H1 (cell line): ENCODE results near the gene ERVMER34-1. TPM values are rescaled to one million over a fixed set of nuclear protein-coding genes. Genes with fewer than 3 reads are reported as not detected.

Experiments
- CTCF ChIA-PET: fragments of 300-600 bp; sonication (Branson Sonifier 250); formaldehyde crosslinking; loops from one replicate; lab custom pipeline; 2021; ENCODE audit not compliant: partially characterized antibody; lab: Charles Lee
- POLR2A ChIA-PET: fragments of 300-600 bp; sonication (Branson Sonifier 250); formaldehyde crosslinking; loops from one replicate; lab custom pipeline; 2021; ENCODE audit warnings: inconsistent platforms; ENCODE audit not compliant: partially characterized antibody; lab: Charles Lee
- DNase-seq, 2 experiments: peaks; one replicate each; pipeline versions ENCODE4 v3.0.0 to v3.0.0-alpha.2; 2010 to 2022; ENCODE audit warnings: low spot score in 2 of 2, low read depth in 1 of 2, mixed read lengths in 1 of 2
- FAIRE-seq: peaks from 2 replicates; lab custom pipeline; 2011; peaks lifted over from hg19 to GRCh38; lab: Jason Lieb, UNC
- H2AFZ ChIP-seq: 2 replicates; pipeline ENCODE4 v1.8.1; 2012; ENCODE audit warnings: low read length, inconsistent platforms
- H2AK5ac ChIP-seq: 2 replicates; pipeline ENCODE4 v1.6.1; 2013; ENCODE audit warnings: low read depth, low read length
- H2BK120ac ChIP-seq: replicated peaks from 2 replicates; pipeline ENCODE3; 2013; ENCODE audit warnings: low read depth, low read length, inconsistent platforms
- H2BK12ac ChIP-seq: 2 replicates; pipeline ENCODE4 v1.6.1; 2013; ENCODE audit warnings: low read depth, low read length
- H2BK15ac ChIP-seq: 2 replicates; pipeline ENCODE4 v1.6.1; 2013; ENCODE audit warnings: low read length
- H2BK20ac ChIP-seq: 2 replicates; pipeline ENCODE4 v1.6.1; 2013; ENCODE audit warnings: low read length
- H2BK5ac ChIP-seq: 2 replicates; pipeline ENCODE4 v1.6.1; 2013; ENCODE audit warnings: low read depth, low read length
- H3K14ac ChIP-seq: 2 replicates; pipeline ENCODE4 v1.6.1; 2013; ENCODE audit warnings: inconsistent platforms; ENCODE audit not compliant: insufficient read length
- H3K18ac ChIP-seq: 2 replicates; pipeline ENCODE4 v1.6.1; 2013; ENCODE audit warnings: low read length; ENCODE audit errors: extremely low read depth
- H3K23ac ChIP-seq: 2 replicates; pipeline ENCODE4 v1.6.1; 2013; ENCODE audit warnings: inconsistent platforms; ENCODE audit not compliant: insufficient read length
- H3K23me2 ChIP-seq: 2 replicates; pipeline ENCODE4 v1.6.1; 2013; ENCODE audit warnings: low read depth, low read length
- H3K27ac ChIP-seq: 2 replicates; pipeline ENCODE4 v1.6.1; 2011; ENCODE audit warnings: low read depth, low read length, inconsistent platforms
- H3K27me3 ChIP-seq, 4 experiments: replicated peaks in 1 of 4; 1 replicate in 1 of 4; 2 replicates in 3 of 4; pipeline versions ENCODE4 v1.6.1 to v1.8.1; 2011 to 2013; ENCODE audit warnings: low read length in 3 of 4, mild to moderate bottlenecking in 3 of 4, inconsistent platforms in 2 of 4, mixed read lengths in 2 of 4, moderate library complexity in 1 of 4; ENCODE audit not compliant: control insufficient read depth in 3 of 4, insufficient read depth in 3 of 4; ENCODE audit errors: extremely low read depth in 1 of 4
- H3K36me3 ChIP-seq, 4 experiments: 2 replicates each; pipeline versions ENCODE4 v1.6.1 to v1.8.1; 2011 to 2013; ENCODE audit warnings: mild to moderate bottlenecking in 4 of 4, low read length in 3 of 4, moderate library complexity in 2 of 4, control low read depth in 1 of 4, inconsistent platforms in 1 of 4; ENCODE audit not compliant: insufficient read depth in 4 of 4, control insufficient read depth in 2 of 4
- H3K4ac ChIP-seq: replicated peaks from 2 replicates; pipeline ENCODE3; 2013; ENCODE audit warnings: low read length, low read depth, mixed read lengths, inconsistent platforms; ENCODE audit not compliant: insufficient read length
- H3K4me1 ChIP-seq, 4 experiments: replicated peaks in 1 of 4; 1 replicate in 1 of 4; 2 replicates in 3 of 4; pipeline versions ENCODE4 v1.6.1 to v1.8.1; 2011 to 2013; ENCODE audit warnings: low read length in 3 of 4, inconsistent platforms in 2 of 4, mixed read lengths in 1 of 4; ENCODE audit not compliant: insufficient read depth in 4 of 4, control insufficient read depth in 3 of 4
- H3K4me2 ChIP-seq, 2 experiments: 2 replicates each; pipeline versions ENCODE4 v1.6.1 to v1.8.1; 2011 to 2013; ENCODE audit warnings: low read depth in 2 of 2, low read length in 2 of 2, control low read depth in 1 of 2, inconsistent platforms in 1 of 2, mild to moderate bottlenecking in 1 of 2; ENCODE audit not compliant: insufficient read depth in 1 of 2
- H3K4me3 ChIP-seq, 4 experiments: fragments of 200-600, 300-600 bp in 1 of 4; sonication (generic), shearing (Covaris generic), sonication (Bioruptor Twin) in 1 of 4; 2 replicates each; pipeline versions ENCODE4 v1.5.1 to v1.8.1; 2011 to 2016; ENCODE audit warnings: low read length in 4 of 4, low read depth in 3 of 4, control low read depth in 2 of 4, inconsistent platforms in 2 of 4, mild to moderate bottlenecking in 2 of 4, mixed read lengths in 1 of 4, moderate library complexity in 1 of 4; ENCODE audit not compliant: insufficient read depth in 2 of 4; ENCODE audit errors: extremely low read depth in 1 of 4
- H3K56ac ChIP-seq: replicated peaks from 2 replicates; pipeline ENCODE3; 2013; ENCODE audit warnings: low read depth, mild to moderate bottlenecking, mixed read lengths, low read length, inconsistent platforms; ENCODE audit not compliant: insufficient read length
- H3K79me1 ChIP-seq: 2 replicates; pipeline ENCODE4 v1.6.1; 2013; ENCODE audit warnings: low read depth, low read length, control low read depth
- H3K79me2 ChIP-seq, 2 experiments: 2 replicates each; pipeline versions ENCODE4 v1.6.1 to v1.8.1; 2012 to 2013; ENCODE audit warnings: low read length in 2 of 2, mild to moderate bottlenecking in 2 of 2, inconsistent platforms in 1 of 2; ENCODE audit not compliant: insufficient read depth in 2 of 2, control insufficient read depth in 1 of 2
- H3K9ac ChIP-seq, 4 experiments: replicated peaks in 1 of 4; 1 replicate in 1 of 4; 2 replicates in 3 of 4; pipeline versions ENCODE4 v1.6.1 to v1.8.1; 2011 to 2013; ENCODE audit warnings: low read depth in 3 of 4, low read length in 3 of 4, control low read depth in 2 of 4, mild to moderate bottlenecking in 2 of 4, moderate library complexity in 2 of 4, inconsistent platforms in 1 of 4; ENCODE audit errors: extremely low read depth in 1 of 4
- H3K9me3 ChIP-seq, 2 experiments: 2 replicates each; pipeline versions ENCODE4 v1.6.1 to v1.8.1; 2012 to 2013; ENCODE audit warnings: mild to moderate bottlenecking in 2 of 2, moderate library complexity in 2 of 2, control low read depth in 1 of 2, inconsistent platforms in 1 of 2, low read depth in 1 of 2, low read length in 1 of 2, mixed read lengths in 1 of 2; ENCODE audit not compliant: insufficient read depth in 2 of 2
- H4K20me1 ChIP-seq, 2 experiments: replicated peaks in 1 of 2; 2 replicates each; pipeline versions ENCODE3 to v1.8.1; 2011 to 2013; ENCODE audit warnings: inconsistent platforms in 2 of 2, low read length in 2 of 2, mild to moderate bottlenecking in 1 of 2; ENCODE audit not compliant: insufficient read depth in 2 of 2, control insufficient read depth in 1 of 2
- H4K5ac ChIP-seq: 2 replicates; pipeline ENCODE4 v1.6.1; 2013; ENCODE audit warnings: low read length, low read depth, mixed read lengths, inconsistent platforms; ENCODE audit not compliant: insufficient read length
- H4K8ac ChIP-seq: 2 replicates; pipeline ENCODE4 v1.8.0; 2013; ENCODE audit warnings: mild to moderate bottlenecking, moderate library complexity, low read length, inconsistent platforms; ENCODE audit not compliant: insufficient read depth; ENCODE audit errors: extremely low read depth
- H4K91ac ChIP-seq: replicated peaks from 2 replicates; pipeline ENCODE3; 2013; ENCODE audit warnings: low read length, mixed read lengths, inconsistent platforms; ENCODE audit not compliant: insufficient read length
- RBBP5 ChIP-seq: IDR thresholded peaks from 2 replicates; pipeline ENCODE4 v1.7.1; 2012; ENCODE audit warnings: low read depth, mild to moderate bottlenecking, inconsistent platforms, low read length, moderate library complexity, borderline replicate concordance
- WGBS, 2 experiments: shearing (Covaris generic) in 1 of 2; methylation state at CpG; one replicate each; pipeline versions ENCODE4 v1.1.6 to v1.1.7; 2013 to 2015; ENCODE audit warnings: low lambda C conversion rate in 2 of 2, mixed read lengths in 2 of 2, inconsistent platforms in 1 of 2, low coverage in 1 of 2, missing lambda C conversion rate in 1 of 2; ENCODE audit not compliant: insufficient replicate concordance in 2 of 2, insufficient coverage in 1 of 2, insufficient read length in 1 of 2; ENCODE audit errors: extremely low coverage in 1 of 2, missing lambda C conversion rate in 1 of 2; 5-methylcytosine and 5-hydroxymethylcytosine counted together
- polyA plus RNA-seq, 7 experiments: library from polyadenylated mRNA; depleted of rRNA in 3 of 7; stranded (reverse) in 5 of 7; unstranded in 2 of 7; fragments of >200 nt in 5 of 7; fragments of 200-250 nt in 2 of 7; gene quantifications; 1 replicate in 5 of 7; 2 replicates in 1 of 7; 4 replicates in 1 of 7; pipeline versions ENCODE4 v1.2.1 to v1.2.3, GENCODE V29; 2011 to 2013; ENCODE audit warnings: missing spikeins in 2 of 7, mixed read lengths in 2 of 7
- total RNA-seq: library from RNA; stranded (reverse); fragmentation: NEBNext Ultra II Directional; extraction: Animal tissue kit (Norgen Biotek cat#: 25700); gene quantifications from 2 replicates; pipeline ENCODE4 v1.2.1, GENCODE V29; 2021
- TF ChIP-seq, protein P1 (sequence below): IDR thresholded peaks from 2 replicates; pipeline ENCODE4 v1.6.1; 2012; ENCODE audit warnings: inconsistent platforms
- TF ChIP-seq, protein P2 (sequence below): IDR thresholded peaks from 2 replicates; pipeline ENCODE4 v1.6.1; 2012; ENCODE audit warnings: inconsistent platforms

Gene ERVMER34-1
- total and polyA plus RNA-seq, 2 of the 8 experiments (the other 6 are each of a cell fraction or from before 2014, with no cell fraction given), result 14.2 to 34.3 TPM

DNA sequence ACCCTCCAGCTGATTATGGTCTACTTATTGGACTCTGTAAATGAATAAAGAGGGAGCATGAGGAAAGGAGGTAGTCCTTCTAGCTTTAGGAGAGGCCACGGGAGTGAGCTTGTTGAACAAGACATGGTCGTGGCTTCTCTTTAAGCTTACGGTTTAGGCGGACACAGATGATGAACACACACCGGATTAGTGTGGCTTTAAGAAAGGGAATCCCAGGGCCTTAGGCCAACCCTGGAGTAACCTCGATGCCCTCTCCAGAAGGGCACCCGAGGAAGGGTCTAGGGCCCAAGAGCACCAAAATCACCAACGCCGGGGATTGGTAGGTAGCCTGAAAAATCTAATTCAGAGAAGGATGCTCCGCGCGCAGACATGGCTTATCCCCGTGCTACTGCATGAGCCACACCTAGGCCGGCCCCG lies 39.4 kb downstream of the ERVMER34-1 start:
- FAIRE-seq (no peak), DNase-seq (no peak)
- H3K9ac ChIP-seq, result peak overlapping the region in 3 of 4 experiments; percentile 43 to 75 (median 44); a peak in 4 of 7 replicates
- no peak overlapping the region for H4K91ac ChIP-seq
- peak overlapping the region; percentile 80 for H3K18ac ChIP-seq
- TF ChIP-seq, protein P1, sequence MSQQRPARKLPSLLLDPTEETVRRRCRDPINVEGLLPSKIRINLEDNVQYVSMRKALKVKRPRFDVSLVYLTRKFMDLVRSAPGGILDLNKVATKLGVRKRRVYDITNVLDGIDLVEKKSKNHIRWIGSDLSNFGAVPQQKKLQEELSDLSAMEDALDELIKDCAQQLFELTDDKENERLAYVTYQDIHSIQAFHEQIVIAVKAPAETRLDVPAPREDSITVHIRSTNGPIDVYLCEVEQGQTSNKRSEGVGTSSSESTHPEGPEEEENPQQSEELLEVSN, result peak; percentile 93
- no peak for TF ChIP-seq RBBP5
- TF ChIP-seq, protein P2, sequence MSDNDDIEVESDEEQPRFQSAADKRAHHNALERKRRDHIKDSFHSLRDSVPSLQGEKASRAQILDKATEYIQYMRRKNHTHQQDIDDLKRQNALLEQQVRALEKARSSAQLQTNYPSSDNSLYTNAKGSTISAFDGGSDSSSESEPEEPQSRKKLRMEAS, result peak; percentile 94
- H3K4me1 ChIP-seq, result peaks cover 3 to 15% (median 10%) of the 10 kb centered on the region in 4 experiments; a peak in 6 of 7 replicates
- H3K27me3 ChIP-seq, result no peaks in the 10 kb centered on the region
- POLR2A ChIA-PET, result interaction anchor here (0.6 to 3.7 kb wide), 63 partner anchors 8 to 654 kb away, joined by 3 to 99 read pairs (median 5); partner anchors contain the start of genes ERVMER34-1, RASL11B and USP46
- no peak overlapping the region for H3K27ac ChIP-seq
- no peak overlapping the region for H3K23ac ChIP-seq
- peaks cover 12 to 39% (median 32%) of the 10 kb centered on the region in 4 experiments for H3K36me3 ChIP-seq
- H2AK5ac ChIP-seq, result no peak overlapping the region
- no peak overlapping the region for H2BK12ac ChIP-seq
- H3K79me1 ChIP-seq, result peaks cover 5% of the 10 kb centered on the region; the same call in 1 of the 2 replicates
- H3K14ac ChIP-seq, result no peak overlapping the region
- H3K4ac ChIP-seq, result no peak overlapping the region
- peak overlapping the region; percentile 25 to 96 (median 41) for H3K4me3 ChIP-seq
- H3K56ac ChIP-seq, result no peak overlapping the region
- H2BK5ac ChIP-seq, result peak overlapping the region; percentile 64; the same call in 1 of the 2 replicates
- H3K4me2 ChIP-seq, result peak overlapping the region; percentile 66 to 92
- peaks cover 0 to 5% of the 10 kb centered on the region in 2 experiments for H4K20me1 ChIP-seq
- no peak overlapping the region for H2BK20ac ChIP-seq
- peaks cover 4 to 29% of the 10 kb centered on the region in 2 experiments; a peak in 3 of 4 replicates for H3K79me2 ChIP-seq
- CTCF ChIA-PET, result interaction anchor here (0.6 to 2.0 kb wide), 12 partner anchors 10 to 336 kb away, joined by 3 to 10 read pairs (median 3); no protein-coding TSS in a partner anchor
- no peak overlapping the region for H4K8ac ChIP-seq
- WGBS, 2 experiments, result 11% methylated on average over 11 of the region's 15 CpGs; no CpG with 5 or more reads in 1 of the 2 experiments
- H3K23me2 ChIP-seq, result peaks cover 17% of the 10 kb centered on the region
- H2AFZ ChIP-seq, result peak overlapping the region; percentile 34; the same call in 1 of the 2 replicates
- no peak overlapping the region for H2BK15ac ChIP-seq
- H3K9me3 ChIP-seq, result no peaks in the 10 kb centered on the region
- no peak overlapping the region for H2BK120ac ChIP-seq
- peak overlapping the region; percentile 16 for H4K5ac ChIP-seq
